ENCODE data around the gene C16orf46. TPM values are rescaled to one million over a fixed set of nuclear protein-coding genes. Genes with fewer than 3 reads are reported as not detected.

The C16orf46 gene
- total and polyA plus RNA-seq, 2 of the 13 experiments (the other 11 are each of a cell fraction or from before 2014, with no cell fraction given): 0.38 to 0.55 TPM

GRCh38 chr16:81035398-81035974 is 41.6 kb downstream of the C16orf46 start, which contains the start of gene ATMIN (continued):
- TF ChIP-seq, protein P1, sequence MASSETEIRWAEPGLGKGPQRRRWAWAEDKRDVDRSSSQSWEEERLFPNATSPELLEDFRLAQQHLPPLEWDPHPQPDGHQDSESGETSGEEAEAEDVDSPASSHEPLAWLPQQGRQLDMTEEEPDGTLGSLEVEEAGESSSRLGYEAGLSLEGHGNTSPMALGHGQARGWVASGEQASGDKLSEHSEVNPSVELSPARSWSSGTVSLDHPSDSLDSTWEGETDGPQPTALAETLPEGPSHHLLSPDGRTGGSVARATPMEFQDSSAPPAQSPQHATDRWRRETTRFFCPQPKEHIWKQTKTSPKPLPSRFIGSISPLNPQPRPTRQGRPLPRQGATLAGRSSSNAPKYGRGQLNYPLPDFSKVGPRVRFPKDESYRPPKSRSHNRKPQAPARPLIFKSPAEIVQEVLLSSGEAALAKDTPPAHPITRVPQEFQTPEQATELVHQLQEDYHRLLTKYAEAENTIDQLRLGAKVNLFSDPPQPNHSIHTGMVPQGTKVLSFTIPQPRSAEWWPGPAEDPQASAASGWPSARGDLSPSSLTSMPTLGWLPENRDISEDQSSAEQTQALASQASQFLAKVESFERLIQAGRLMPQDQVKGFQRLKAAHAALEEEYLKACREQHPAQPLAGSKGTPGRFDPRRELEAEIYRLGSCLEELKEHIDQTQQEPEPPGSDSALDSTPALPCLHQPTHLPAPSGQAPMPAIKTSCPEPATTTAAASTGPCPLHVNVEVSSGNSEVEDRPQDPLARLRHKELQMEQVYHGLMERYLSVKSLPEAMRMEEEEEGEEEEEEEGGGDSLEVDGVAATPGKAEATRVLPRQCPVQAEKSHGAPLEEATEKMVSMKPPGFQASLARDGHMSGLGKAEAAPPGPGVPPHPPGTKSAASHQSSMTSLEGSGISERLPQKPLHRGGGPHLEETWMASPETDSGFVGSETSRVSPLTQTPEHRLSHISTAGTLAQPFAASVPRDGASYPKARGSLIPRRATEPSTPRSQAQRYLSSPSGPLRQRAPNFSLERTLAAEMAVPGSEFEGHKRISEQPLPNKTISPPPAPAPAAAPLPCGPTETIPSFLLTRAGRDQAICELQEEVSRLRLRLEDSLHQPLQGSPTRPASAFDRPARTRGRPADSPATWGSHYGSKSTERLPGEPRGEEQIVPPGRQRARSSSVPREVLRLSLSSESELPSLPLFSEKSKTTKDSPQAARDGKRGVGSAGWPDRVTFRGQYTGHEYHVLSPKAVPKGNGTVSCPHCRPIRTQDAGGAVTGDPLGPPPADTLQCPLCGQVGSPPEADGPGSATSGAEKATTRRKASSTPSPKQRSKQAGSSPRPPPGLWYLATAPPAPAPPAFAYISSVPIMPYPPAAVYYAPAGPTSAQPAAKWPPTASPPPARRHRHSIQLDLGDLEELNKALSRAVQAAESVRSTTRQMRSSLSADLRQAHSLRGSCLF (CRISPR knock-in tag; IDR thresholded peaks at IDR 0.05; ENCODE audit: borderline replicate concordance): no peak
- TF ChIP-seq ETV5 (CRISPR knock-in tag; IDR thresholded peaks at IDR 0.05; ENCODE audit: borderline replicate concordance) (peak; percentile 61; the same call in 1 of the 2 replicates), ZFP36L1 (CRISPR knock-in tag; IDR thresholded peaks at IDR 0.05) (0 out of 2 replicates have a peak, but pooled peaks have one; percentile 55), BORCS8-MEF2B (CRISPR knock-in tag; IDR thresholded peaks at IDR 0.05) (peak; percentile 18; the same call in 1 of the 2 replicates), IRF9 (CRISPR knock-in tag; IDR thresholded peaks at IDR 0.05; ENCODE audit: borderline replicate concordance) (no peak), XRCC5 (optimal IDR thresholded peaks at IDR 0.05; ENCODE audit: low read length) (peak; percentile 98), ZNF253 (CRISPR knock-in tag; IDR thresholded peaks at IDR 0.05; ENCODE audit: borderline replicate concordance) (no peak), ZUFSP (CRISPR knock-in tag; IDR thresholded peaks at IDR 0.05; ENCODE audit: borderline replicate concordance) (no peak), ZNF598 (CRISPR knock-in tag; IDR thresholded peaks at IDR 0.05; ENCODE audit: borderline replicate concordance) (no peak), RBAK (CRISPR knock-in tag; IDR thresholded peaks at IDR 0.05) (no peak), PAF1 (CRISPR knock-in tag; IDR thresholded peaks at IDR 0.05) (no peak), ISL2 (CRISPR knock-in tag; IDR thresholded peaks at IDR 0.05) (peak; percentile 43; the same call in 1 of the 2 replicates), MIER3 (CRISPR knock-in tag; IDR thresholded peaks at IDR 0.05; ENCODE audit: borderline replicate concordance) (no peak), YEATS2 (CRISPR knock-in tag; IDR thresholded peaks at IDR 0.05; ENCODE audit: borderline replicate concordance) (peak; percentile 51; the same call in 1 of the 2 replicates), ZNF33B (CRISPR knock-in tag; IDR thresholded peaks at IDR 0.05) (no peak), RAD51 (IDR thresholded peaks at IDR 0.05; ENCODE audit: borderline replicate concordance) (no peak), CC2D1A (CRISPR knock-in tag; IDR thresholded peaks at IDR 0.05) (no peak), EED (CRISPR knock-in tag; IDR thresholded peaks at IDR 0.05) (no peak)
- TF ChIP-seq, protein P2, sequence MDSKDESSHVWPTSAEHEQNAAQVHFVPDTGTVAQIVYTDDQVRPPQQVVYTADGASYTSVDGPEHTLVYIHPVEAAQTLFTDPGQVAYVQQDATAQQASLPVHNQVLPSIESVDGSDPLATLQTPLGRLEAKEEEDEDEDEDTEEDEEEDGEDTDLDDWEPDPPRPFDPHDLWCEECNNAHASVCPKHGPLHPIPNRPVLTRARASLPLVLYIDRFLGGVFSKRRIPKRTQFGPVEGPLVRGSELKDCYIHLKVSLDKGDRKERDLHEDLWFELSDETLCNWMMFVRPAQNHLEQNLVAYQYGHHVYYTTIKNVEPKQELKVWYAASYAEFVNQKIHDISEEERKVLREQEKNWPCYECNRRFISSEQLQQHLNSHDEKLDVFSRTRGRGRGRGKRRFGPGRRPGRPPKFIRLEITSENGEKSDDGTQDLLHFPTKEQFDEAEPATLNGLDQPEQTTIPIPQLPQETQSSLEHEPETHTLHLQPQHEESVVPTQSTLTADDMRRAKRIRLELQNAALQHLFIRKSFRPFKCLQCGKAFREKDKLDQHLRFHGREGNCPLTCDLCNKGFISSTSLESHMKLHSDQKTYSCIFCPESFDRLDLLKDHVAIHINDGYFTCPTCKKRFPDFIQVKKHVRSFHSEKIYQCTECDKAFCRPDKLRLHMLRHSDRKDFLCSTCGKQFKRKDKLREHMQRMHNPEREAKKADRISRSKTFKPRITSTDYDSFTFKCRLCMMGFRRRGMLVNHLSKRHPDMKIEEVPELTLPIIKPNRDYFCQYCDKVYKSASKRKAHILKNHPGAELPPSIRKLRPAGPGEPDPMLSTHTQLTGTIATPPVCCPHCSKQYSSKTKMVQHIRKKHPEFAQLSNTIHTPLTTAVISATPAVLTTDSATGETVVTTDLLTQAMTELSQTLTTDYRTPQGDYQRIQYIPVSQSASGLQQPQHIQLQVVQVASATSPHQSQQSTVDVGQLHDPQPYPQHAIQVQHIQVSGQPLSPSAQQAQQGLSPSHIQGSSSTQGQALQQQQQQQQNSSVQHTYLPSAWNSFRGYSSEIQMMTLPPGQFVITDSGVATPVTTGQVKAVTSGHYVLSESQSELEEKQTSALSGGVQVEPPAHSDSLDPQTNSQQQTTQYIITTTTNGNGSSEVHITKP (CRISPR knock-in tag; IDR thresholded peaks at IDR 0.05; ENCODE audit: low read depth): no peak

All from HepG2 (cell line).